ENCODE data around the gene FFAR1. TPM values are rescaled to one million over a fixed set of nuclear protein-coding genes. Genes with fewer than 3 reads are reported as not detected.
"Not testable (repeated sequence)": the region's sequence is repeated elsewhere in the genome, so short reads cannot be mapped to it uniquely, and the experiment has no call there.

The FFAR1 gene
- polyA plus RNA-seq, 3 donors: 0.25 to 0.53 (median 0.52) TPM

DNA sequence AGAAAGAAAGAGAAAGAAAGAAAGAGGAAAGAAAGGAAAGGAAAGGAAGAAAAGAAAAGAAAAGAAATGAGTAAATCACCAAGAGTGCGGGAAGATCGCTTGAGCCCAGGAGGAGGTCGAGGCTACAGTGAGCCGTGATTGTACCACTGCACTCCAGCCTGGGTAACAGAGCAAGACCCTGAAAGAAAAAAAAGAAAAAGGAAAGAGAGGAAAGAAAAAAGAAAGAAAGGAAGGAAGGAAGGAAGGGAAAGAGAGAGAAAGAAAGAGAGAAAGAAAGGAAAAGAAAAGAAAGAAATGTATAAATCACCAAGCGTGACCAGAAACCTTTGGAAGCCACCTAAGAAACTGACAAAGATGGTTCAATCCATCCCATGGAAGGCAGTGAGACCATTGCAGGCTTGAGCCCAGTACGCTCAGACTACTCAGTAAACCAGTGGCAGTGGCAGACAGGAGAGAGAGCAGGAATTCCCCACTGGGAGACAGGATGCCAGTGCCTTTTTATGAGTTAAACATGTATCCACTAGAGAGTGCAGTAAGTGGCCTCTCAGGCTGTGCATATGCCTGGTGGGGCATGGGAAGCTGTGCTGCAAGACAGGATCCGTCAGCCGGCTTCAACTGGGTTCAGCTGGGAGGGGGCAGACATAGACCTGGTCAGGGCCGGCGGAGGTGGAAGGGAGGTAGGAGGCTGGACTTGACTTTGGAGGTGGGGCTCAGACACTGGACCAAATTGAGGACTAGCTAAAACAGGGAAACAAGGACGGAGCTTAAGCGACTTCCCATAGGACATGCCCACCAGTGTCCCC, 28.0 kb downstream of the FFAR1 start:
- no peak for DNase-seq (ENCODE audit: extremely low read depth in 1 of 11, low read depth in 9 of 11, low spot score in 4 of 11)

DNA sequence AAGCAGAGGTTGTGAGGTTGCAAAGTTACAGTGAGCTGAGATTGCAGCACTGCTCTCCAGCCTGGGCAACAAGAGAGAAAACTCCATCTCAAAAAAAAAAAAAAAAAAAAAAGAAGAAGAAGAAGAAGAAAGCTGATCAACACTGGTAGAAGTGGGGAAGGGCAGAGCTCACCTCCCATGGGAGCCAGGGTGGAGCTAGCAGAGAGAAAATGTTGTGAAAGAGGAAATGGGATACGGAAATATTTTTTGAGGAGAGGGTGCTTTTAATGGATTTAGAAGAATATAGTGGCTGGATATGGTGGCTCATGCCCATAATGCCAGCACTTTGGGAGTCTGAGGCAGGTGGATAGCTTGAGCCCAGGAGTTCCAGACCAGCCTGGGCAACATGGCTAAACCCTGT, 30.0 kb downstream of the FFAR1 start:
- DNase-seq (ENCODE audit: extremely low read depth in 1 of 11, low read depth in 9 of 11, low spot score in 4 of 11): no peak

DNA sequence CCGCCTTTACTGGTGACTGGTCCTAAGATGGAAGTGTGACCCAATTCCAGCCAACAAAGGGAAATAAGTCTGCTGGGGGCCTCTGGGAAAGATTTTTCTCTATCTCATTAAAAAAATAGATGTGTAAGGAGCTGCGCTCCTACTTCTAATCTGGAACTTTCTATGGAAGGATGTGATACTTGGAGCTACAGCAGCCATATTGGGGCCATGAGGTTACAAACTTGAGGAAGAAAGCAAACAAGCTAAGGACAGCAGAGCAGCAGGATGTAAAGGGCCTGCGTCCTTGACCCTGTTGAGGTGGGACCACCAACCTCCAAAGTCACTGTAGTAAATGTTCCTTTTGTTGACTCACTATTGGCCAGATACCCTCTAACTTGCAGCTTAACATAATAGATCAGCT, 30.7 kb downstream of the FFAR1 start:
- no peak for DNase-seq (ENCODE audit: extremely low read depth in 1 of 11, low read depth in 9 of 11, low spot score in 4 of 11)

DNA sequence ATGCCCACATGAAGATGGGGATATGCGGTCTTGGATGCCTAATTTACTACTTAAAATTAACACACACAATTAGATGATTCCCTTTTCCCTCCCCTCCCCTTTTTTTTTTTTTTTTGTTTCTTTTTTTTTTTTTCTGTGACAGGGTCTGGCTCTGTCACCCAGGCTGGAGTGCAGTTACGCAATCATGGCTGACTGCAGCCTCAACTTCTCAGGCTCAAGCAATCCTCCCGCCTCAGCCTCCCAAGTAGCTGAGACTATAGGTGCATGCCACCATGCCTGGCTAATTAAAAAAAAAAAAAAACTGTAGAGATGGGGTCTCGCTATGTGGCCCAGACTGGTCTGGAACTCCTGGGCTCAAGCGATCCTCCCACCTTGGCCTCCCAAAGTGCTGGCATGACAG, 31.8 kb downstream of the FFAR1 start:
- not testable (repeated sequence) for DNase-seq (ENCODE audit: extremely low read depth in 1 of 11, low read depth in 9 of 11, low spot score in 4 of 11)

DNA sequence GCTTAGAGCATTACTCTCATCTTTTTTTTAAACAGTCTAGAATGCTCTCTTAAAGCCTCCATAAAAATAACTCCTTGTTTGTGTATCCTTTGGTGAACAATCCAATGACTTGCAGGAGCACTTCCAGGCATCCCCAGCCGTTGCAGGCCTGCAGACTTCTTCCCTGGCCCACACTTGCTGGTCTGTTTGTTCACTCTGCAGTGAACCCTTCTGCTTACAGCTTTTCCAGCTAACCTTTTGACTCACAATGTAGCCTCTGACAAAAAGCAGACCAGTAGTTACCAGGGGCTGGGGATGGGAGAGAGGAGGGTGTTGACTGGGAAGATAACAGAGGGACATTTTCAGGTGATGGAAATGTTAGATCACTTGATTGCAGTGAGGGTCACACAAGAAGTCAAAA, 32.3 kb downstream of the FFAR1 start:
- no peak for DNase-seq (ENCODE audit: extremely low read depth in 1 of 11, low read depth in 9 of 11, low spot score in 4 of 11)

DNA sequence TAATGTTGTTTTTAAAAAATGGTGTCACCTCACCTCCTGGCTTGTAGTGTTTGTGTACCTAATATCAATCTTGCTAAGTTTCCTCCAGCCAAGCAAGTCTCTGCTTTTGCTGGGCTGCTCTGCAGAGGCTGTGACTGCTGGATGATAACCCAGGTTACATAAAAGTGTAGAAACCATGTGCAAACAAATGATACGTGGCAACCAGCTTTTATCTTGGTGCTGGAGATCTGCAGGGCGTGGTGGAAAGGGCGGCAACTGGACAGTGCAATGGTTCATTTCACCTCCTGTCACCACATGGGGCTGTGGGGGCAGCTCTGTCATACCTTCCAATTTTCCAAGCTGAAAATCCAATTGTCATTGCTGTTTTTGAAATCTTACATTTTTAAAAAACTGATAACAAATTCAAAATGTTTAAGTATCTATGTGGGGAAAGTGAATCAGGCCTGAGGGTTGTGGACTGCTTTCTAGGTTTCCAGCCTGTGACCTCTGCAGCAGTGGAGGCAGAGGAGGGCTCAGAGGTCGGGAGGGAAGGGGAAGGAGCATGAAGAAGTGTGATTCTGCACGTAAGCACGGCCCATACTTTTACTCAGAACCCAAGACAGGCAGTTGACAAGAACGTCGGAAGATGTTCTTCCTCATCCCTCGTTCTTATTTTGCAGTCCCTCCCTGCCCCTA, 32.9 kb downstream of the FFAR1 start:
- DNase-seq (ENCODE audit: extremely low read depth in 1 of 11, low read depth in 9 of 11, low spot score in 4 of 11): no peak

DNA sequence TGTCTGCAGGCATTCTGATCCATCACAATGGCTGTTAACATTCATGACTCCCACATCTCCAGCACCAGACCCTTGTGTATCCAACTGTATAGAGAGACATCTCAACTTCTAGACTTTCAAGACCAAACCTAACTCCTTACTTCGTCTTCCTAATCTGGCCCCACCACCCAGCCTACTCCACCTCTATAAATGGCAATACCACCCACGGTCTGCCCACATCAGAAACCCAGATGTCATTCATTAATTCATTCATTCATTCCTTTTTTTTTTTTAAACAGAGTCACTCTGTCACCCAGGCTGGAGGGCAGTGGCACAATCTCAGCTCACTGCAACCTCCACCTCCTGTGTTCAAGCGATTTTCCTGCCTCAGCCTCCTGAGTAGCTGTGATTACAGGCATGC, 33.6 kb downstream of the FFAR1 start:
- no peak for DNase-seq (ENCODE audit: extremely low read depth in 1 of 11, low read depth in 9 of 11, low spot score in 4 of 11)

DNA sequence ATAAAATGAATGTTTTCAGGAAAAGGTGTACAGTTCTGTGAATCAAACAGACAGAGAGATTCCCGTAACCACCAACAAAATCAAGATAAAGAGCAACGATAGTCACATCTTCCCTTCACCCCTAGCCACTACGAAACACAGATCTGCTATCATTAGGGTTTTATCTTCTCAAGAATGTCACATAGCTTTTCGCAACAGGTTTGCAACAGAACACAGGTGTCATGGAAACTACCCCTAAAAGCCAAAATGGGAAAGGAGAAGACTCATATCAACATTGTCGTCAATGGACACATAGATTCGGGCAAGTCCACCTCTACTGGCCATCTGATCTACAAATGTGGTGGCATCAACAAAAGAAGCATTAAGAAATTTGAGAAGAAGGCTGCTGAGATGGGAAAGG, 34.2 kb downstream of the FFAR1 start:
- DNase-seq (ENCODE audit: extremely low read depth in 1 of 11, low read depth in 9 of 11, low spot score in 4 of 11): no peak

- DNase-seq (ENCODE audit: extremely low read depth in 1 of 11, low read depth in 9 of 11, low spot score in 4 of 11): no peak
These were observed 35.8 kb downstream of the FFAR1 start for GRCh38 chr19:35383536-35383935.

- no peak for DNase-seq (ENCODE audit: extremely low read depth in 1 of 11, low read depth in 9 of 11, low spot score in 4 of 11)
These were observed 40.8 kb downstream of the FFAR1 start for GRCh38 chr19:35388277-35389054.

- DNase-seq (ENCODE audit: extremely low read depth in 1 of 11, low read depth in 9 of 11, low spot score in 4 of 11): no peak
These were observed 41.6 kb downstream of the FFAR1 start for GRCh38 chr19:35389192-35389861.

DNA sequence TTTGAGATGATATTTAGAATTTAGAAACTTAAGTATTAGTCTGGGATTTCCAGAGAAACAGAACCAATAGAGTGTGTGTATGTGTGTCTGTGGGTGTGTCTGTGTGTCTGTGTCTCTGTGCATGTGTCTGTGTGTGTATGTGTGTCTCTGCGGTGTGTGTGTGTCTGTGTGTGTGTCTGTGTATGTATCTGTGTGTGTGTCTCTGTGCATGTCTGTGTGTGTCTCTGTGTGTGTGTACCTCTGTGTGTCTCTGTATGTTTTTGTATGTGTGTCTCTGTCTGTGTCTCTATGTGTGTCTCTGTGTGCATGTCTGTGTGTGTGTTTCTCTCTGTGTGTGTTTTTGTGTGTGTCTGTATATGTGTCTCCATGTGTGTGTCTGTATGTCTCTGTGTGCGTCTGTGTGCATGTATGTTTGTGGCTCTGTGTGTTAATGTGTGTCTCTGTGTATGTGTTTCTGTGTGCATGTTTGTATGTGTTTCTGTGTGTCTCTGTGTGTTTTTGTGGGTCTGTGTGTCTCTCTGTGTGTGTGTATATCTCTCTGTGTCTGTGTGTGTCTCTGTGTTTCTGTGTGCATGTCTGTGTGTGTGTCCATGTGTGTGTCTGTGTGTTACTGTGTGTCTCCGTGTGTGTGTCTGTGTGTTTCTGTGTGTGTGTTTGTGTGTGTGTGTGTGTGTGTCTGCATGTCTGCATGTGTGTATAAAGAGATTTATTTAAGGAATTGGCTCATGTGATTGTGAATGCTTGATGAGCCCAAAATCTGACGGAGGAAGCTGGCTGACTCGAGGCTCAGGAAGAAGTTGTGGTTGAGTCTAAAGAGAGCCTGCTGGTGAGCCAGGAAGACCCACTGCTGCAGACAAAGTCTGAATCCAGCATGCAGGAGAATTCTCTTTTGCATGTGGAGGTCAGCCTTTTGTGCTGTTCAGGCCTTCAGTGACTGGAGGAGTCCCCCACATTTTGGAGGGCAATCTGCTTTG, 45.3 kb downstream of the FFAR1 start:
- DNase-seq (ENCODE audit: extremely low read depth in 1 of 11, low read depth in 9 of 11, low spot score in 4 of 11): no peak

DNA sequence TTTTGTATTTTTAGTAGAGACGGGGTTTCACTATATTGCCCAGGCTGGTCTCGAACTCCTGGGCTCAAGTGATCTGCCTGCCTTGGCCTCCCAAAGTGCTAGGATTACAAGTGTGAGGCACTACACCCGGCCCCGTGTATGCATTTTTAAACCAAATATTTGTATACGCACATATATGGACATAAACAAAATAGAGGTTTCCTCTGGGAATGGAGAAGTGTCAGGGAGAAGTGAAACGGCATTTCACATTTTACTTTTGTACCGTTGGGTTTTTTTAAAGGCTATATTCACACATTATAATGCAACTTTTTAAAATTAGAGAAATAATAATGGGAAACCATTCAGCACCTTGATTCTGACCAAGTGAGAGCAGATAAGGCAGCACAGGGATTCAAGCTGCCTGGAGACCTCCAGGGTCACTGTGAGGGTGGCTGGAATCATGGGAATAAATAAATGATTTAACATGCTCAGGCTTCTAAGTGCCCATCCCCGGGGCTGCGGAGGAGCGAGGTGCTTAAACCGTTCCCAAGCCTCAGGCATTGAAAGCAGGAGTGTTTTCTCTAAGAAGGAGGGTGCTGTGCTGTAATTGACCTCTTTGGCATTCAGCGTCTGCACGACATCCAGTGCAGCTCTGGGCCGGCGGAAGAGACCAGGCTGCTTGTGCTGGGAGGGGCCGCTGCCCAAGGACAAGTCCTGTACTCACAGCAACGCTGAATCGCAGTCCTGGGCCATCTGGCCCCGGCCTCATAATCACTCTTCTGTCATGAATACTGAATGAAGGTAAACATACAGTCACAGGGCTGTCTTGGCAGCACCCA, 47.9 kb downstream of the FFAR1 start:
- no peak for DNase-seq (ENCODE audit: extremely low read depth in 1 of 11, low read depth in 9 of 11, low spot score in 4 of 11)

- DNase-seq (ENCODE audit: extremely low read depth in 1 of 11, low read depth in 9 of 11, low spot score in 4 of 11): no peak
These were observed 48.7 kb downstream of the FFAR1 start for GRCh38 chr19:35396240-35396885.

DNA sequence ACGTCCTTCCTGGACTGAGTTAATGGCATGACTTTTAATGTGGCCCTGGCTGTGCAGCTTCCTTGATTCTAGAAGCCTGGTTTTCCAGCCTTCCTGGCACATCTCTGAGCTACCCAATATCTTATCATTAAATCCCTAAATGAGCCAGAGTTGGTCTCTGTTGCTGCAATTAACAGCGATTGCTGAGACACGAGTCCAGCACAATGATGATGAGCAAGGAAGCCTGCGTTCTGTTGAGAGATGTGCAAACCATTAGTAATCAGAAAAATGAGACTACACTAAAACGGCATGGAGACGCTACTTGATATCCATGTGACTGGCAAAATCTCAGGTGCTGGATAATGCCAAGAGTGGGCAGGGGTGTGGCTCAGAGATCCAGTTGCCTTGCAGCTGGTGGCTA, 49.4 kb downstream of the FFAR1 start:
- DNase-seq (ENCODE audit: extremely low read depth in 1 of 11, low read depth in 9 of 11, low spot score in 4 of 11): no peak

Measured in renal cortex interstitium (tissue), 11 donors.